ENCODE data around the gene FOXK1.

The FOXK1 gene

DNA sequence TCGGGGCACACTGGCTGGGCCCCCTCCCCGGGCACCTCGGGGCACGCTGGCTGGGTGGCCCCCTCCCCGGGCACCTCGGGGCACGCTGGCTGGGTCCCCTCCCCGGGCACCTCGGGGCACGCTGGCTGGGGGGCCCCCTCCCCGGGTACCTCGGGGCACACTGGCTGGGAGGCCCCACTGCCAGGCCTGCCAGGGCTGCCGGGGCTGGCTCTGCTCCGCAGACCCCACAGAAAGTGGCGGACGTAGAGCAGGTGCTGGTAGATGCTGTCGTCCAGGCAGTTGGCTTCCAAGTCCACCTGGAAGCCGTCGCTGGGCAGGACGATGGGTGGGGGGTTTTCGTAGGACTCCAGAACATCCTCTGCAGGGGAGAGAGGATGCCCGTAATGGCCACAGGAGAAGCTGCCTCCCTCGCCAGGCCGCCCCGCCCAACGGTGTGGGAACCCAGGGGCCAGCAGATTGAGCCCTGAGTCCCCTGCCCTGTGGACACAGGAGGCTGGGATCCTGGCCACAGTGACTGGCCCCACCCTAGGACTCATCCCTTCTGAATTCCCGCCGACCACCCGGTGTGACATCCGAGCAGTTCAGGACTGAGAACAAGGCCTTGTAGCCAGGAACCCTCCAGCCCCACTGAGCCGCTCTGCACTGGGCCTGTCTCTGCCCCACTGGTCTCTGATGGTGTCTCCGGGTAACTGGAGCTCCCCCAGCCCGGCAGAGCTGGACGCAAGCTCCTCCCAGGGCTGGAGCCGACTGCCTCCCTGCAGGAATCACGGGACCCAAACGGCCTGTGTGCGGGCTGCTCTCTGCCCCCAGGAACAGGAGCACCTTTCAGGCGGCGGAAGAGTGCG lies 121.5 kb downstream of the FOXK1 start:
- no peak for DNase-seq

DNA sequence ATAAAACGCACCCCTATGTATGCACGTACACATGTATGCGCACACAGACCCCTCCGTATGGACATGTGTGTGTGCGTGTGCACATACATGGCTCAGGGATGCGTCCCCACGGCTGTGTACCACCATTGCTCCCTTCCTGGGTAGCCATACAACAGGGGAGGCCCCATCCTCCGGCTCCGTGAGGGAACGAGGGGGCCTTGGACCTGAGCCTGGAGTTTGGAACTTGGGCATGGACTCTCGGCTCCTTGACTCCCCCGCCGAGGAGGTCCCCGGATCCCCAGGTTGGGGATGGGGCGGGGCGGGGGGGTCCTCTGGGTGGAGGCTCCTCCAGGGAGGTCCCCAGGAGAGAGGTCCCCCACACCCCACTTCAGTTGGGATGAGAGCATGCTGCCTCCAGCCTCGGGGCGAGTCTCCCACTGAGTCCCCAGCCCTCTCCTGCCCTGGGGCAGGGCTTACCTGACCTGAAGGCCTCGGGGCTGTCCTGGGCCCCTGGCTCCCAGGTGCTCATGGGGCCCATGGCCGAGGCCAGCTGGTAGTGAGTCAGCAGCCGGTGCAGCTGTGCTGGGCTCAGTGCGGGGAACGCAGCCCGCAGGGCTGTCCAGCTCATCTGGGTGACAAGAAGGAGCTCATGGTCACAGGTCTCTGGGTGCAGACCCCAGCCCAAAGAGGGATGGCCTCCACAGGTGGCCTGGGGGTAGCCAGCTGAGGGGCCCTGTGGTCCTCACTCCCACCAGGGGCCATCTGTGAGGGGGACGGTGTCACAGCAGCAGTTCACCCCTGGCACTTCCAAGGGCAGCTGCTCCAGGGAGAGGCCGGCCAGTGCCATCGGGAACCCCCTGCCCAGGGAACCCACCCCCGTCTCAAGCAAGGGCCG lies 123.3 kb downstream of the FOXK1 start:
- no peak for DNase-seq

DNA sequence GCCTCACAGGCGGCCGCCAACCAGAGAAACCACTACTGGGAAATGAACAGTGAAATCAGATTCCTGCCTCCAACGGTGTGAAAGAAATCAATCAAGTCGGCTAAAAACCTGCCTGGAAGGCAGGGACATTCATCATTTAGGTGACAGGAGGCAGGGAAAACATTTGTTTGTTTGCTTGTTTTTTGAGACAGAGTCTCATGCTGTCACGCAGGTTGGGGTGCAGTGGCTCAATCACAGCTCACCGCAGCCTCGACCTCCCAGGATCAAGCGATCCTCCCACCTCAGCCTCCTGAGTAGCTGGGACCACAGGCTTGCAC lies 123.8 kb downstream of the FOXK1 start:
- DNase-seq, result no peak

DNA sequence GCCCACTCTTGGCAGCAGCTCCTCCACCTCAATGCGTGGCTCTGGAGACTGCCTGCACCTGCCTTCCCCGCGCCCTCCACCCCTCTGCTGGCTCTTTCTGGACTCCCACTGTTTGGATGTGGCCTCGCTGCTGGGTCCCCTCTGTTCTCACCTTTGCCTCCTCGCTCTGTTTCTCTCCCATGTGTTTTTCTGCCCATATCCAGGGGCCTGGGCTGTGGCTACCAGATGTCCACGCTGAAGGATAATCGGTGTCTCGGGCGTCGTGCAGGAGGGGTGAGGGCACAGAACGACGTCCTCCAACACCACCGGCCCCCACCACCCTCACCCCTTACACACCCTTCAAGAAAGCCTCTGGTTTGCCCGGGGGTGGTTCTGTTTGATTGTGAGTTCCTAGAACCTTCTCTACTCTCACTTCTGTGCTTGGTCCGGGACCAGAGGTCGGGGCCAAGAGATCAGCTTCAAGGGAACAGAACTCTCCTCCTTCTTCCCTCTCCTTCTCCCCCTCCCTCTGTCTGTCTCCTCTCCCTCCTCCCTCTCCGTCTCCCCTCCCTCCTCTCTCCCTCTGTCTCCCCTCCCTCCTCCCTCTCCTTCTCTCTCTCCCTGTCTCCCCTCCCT lies 125.0 kb downstream of the FOXK1 start:
- DNase-seq, result no peak

DNA sequence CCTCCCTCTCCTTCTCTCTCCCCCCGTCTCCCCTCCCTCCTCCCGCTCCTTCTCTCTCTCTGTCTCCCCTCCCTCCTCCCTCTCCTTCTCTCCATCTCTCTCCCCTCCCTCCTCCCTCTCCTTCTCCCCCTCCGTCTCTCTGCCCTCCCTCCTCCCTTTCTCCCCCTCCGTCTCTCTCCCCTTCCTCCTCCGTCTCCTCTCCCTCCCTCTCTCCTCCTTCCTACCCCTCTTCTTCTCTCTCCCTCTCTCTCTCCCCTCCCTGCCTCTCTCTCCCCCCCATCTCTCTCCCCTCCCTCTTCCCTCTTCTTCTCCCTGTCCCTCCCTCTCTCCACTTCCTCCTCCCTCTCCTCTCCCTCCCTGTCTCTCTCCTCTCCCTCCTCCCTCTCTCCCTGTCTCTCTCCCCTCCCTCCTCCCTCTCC lies 125.5 kb downstream of the FOXK1 start:
- DNase-seq, result no peak

DNA sequence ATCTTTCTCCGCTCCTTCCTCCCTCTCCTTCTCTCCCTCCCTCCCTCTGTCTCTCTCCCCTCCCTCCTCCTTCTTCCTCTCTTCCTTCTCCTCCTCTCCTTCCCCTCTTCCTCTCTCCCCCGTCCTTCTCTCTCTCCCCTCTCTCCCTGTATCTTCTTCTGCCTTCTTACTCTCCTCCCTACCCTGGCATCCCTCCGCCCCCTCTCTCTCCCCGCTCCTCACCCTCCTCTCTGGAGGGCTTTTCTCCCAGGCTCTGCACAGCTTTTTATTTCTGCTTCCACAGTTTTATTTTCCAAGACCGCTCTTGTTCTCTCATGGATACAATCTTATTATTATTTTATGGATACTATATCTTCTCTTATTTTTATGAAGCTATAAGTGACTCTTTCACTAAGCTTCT lies 125.9 kb downstream of the FOXK1 start:
- no peak for DNase-seq

DNA sequence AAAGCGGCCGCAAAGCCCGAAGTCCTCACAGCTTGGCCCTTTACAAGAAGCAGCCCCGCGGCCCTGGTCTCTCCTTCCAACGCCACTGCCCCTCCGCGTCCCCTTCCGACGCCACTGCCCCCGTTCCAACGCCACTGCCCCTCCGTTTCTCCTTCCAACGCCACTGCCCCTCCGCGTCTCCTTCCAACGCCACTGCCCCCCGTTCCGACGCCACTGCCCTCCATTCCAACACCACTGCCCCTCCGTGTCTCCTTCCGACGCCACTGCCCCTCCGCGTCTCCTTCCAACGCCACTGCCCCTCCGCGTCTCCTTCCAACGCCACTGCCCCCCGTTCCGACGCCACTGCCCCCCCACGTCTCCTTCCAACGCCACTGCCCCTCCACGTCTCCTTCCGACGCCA lies 126.5 kb downstream of the FOXK1 start:
- no peak for DNase-seq

DNA sequence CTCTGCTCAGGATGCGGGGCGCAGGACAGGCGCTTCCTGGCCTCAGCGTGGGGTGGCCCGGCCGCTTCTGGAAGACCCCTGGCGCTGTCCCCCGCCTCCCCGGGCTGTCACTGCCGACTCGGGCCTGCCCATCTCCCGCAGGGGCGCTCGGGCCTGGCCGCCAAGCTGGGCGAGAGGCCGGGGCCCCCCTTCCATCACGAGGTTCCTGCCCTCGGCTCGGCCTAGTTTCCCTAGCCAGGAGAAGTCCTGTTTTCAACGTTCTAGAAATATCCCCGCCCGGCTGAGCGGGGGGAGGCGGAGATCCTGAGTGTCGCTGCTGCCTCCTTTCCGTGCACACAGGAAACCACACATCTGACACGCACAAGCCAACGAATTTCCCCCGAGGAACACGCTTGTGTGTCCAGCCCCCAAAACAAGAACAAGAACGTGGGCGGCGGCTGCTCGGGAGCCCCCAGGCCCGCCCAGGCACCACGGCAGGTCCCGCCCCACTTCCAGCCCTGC lies 127.0 kb downstream of the FOXK1 start:
- no peak for DNase-seq

DNA sequence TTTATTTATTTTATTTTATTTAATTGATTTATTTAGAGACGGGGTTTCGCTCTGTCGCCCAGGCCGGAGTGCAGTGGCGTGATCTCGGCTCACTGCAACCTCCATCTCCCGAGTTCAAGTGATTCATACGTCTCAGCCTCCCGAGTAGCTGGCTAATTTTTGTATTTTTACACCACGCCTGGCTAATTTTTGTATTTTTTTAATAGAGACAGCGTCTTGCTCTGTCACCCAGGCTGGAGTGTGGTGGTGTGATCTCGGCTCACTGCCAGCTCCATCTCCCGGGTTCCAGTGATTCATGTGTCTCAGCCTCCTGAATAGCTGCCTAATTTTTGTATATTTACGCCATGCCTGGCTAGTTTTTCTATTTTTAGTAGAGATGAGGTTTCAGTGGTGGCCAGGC lies 127.6 kb downstream of the FOXK1 start:
- no peak for DNase-seq

DNA sequence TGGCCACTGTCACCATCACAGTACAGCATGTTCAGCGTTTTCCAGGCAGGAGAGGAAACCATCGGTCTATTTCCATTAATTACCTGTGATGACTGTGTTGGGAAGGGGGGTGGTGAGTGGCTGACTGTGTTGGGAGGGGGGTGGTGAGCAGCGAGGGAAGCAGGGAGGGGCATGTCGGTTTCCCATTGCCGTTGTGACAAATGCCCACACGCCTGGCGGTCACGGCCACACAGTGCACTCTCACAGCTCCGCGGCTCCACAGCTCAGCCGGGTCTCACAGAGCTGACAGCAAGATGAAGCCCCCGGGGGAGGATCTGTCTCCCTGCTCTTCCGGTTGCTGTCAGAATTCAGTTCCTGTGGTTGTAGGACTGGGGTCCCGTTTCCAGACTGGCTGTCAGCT lies 132.3 kb downstream of the FOXK1 start:
- no peak for DNase-seq

DNA sequence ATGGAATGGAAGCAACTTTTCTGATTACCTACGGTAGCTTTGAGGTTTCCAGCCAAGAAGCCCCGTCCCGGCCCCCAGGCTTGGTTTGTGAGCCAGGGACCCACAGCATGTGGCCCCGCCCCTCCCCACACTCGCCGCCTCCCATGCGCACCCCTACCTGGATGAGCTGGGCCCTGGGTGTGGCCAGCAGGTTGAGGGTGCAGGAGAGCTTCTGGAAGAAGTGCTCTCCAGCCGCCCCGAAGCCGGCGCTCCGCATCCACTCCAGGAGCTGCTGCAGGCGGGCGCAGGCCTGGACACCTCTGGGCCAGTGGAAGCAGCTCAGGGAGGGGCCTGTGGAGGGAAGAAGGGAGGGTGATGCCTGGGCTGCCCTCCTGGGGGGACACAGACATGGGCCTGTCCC lies 133.0 kb downstream of the FOXK1 start:
- DNase-seq, result no peak

DNA sequence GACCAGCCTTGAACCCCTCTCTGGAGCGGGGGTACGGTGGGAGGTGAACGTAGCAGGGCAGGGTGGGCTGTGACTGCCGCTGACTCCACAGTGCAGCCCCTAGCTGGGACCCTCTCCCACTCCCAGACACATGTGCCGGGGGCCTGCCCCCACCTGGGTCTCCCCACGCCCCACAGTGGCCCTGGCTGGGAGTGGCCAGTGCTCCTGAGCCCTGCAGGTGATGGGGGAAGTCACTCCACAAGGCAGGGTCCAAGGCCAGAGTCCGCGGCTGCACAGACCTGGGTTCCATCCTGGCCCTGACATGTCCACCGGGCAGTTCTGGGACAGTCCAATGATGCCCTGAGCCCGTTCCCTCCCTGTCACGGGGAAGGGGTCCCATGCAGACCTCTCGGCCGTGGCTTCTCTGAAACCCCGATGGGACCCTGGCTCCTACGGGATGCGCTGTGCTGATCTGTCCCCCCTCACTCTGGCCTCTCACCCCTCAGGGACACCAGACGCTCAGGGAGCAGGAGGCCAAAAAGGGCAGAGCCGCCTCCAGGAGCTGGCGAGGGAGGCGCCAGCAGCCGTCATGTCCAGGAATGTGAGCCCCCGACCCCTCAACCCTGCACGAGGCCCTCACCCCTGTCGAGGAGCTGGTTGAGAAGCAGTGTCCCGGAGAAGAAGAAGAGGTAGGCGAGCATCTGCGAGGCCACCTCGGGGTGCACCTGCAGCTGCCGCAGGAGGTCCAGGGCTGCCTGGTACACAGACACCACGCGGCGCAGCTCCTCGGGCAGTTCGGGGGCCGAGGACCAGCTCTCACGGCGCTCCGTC lies 133.7 kb downstream of the FOXK1 start:
- no peak for DNase-seq

DNA sequence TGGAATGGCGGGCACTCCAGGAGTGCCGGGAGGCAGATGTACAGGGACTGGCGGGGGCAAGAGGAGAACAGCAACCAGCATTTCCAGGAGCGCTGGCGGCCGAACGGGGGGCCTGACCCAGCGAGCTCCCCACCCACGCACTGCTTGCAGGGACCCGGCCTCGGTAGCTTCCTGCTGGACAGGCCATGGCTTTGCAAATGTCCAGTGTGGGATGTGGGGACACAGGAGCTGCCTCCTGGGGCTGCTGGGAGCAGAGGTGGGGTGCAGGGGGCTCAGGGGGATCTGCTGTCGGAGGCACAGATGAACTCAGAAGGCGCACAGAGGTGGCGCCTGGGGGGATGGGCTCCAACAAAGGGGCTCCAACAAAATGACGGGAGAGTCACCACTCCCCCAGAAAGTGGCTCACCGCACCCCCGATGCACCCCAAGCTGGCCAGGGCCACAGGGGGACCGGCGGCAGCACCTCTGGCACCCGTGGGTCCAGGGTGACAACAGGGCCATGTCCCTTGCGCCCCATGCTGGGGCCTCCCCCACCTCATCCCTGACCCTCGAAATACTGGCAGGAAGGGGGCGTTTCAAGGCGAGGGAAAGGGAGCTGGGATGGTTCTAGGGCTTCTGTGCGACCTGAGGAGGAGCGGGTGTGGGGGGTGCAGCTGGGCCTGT lies 134.5 kb downstream of the FOXK1 start:
- DNase-seq, result no peak

DNA sequence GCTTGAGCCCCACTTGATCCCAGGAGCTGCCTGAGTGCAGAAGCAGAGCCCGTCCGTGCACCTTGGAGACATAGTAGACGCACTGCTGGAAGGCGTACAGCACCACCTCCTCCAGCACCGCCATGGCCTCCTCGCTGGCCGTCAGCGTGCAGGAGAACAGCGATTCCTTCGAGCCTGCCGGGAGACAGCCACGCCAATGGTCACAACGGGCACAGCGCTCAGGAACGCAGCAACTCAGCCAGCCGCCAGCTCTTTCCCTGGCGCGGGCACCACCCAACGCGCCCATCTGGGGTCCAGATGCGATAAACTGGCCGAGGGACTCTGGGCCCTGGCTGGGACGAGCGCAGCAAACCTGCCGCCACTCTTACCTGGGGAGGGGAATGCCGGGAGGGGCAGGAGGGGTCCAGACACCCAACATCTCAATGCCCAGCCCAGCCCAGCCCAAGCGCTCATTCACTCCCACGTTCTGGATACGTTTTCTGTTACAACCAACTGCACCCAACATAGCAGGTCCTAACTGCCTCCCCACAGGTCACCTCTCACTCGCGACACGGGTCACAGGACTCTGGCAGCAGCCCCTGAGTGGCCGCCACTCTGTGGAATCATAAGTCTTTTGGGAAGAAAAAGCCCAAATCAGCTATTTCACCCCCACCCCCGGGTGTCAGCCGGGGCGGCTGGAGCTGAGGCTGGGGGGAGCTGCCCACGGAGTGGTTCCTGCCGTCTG lies 135.2 kb downstream of the FOXK1 start:
- no peak for DNase-seq

DNA sequence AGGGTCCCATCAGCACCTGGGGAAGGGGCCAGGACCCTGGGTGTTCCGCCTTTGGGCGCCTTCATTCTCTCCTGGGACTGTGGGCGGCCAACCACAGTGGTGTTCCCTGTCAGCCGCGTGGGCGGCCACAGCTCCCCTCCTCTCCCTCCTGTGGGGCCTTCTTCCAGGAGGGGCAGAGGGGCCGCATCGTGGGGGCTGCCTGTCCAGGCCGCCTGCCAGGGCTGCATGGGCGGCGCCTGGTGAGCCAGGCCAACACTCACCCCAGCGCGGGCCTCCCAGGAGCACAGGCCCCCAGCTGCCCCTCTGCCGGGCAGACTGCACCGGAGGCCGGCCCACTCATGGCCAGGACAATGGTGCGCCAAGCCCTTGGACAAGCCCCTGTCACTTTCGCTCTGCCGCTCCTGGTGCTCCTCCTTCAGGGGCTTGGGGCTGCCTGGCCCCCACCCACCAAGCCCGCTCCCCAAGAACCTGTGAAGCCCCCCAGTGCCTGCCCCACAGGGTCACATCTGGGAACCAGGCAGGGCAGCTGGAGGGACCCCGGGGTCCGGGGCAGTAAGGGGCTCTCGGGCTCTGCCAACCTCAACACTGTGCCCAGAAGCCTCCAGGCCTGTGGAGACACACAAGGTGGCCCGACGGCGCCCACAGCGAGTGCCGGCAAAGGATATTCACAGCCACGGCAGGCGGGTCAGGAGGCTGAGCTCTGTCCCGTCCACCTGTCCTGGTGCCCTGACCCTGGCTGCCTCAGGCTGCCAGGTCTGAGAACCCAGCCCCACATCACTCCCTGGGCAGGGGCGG lies 136.1 kb downstream of the FOXK1 start:
- DNase-seq, result no peak

DNA sequence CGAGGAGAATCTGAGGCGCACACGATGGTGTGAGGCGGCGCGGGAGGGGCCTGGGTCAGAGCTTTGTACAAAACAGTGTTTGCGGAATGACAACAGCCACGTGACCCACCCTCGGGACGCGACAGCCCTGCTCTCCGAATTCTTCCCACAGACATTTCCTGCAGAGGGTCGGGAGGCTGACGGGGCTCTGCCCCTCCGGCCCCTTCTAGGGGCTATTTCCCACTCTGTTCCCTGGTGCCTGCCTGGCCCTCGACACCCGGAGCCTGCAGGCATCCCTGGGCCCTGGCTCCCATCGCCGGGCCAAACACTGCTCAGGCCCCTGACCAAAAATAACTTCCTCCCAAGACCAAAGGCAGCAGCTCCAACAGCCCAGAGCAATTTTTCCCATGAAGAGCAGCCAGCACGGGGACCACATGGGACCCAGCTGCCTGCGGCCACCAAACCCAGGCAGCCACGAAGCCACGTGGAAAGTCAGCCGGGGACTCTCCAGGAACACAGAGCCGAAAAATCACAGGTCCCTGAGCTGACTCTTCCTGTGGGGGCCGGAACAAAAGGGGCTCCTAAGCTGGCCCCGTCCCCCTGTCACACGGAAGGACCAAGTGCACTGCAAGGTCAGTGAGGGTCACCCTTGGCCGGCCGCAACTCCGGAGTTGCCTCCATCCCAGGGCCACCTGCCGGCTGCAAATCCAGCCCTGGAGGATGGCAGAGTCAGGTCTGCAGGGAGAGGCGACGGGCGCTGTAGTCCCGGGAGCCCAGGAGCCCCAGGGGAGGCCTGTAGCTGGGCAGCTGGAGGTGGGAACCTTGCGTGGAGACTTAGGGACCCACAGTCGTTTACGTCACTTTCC lies 137.7 kb downstream of the FOXK1 start:
- no peak for DNase-seq

DNA sequence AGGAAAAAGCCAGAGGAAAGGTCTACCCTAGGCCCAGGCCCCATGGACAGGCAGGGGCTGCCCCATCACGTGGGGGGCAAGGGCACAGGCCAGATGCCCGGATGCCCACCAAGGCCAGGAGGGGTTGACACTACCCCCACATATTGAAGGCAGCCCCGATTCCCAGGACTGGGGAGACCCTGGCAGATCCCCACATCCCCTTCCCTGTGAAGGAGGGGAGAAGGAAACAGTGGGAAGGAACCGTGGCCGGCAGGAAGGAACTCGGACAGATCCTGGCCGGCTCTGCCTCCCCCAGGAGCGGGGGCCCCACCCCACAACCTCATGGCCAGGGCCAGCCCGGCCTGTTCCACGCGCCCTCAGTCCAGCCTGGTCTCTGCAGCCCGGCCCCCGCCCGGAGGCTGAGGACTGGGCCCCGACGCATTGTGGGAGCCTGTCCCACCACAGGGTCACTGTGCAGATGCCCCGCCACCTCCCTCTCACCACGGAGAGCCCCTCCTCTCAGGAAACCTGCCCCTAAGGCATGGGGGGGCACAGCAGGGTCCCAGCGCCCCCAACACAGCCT lies 138.4 kb downstream of the FOXK1 start:
- no peak for DNase-seq
